HG02623 (cell line): Measurements from ENCODE around the gene C15orf39.

Experiments
- ATAC-seq: cut with Tn5 transposase; IDR thresholded peaks from one replicate; pipeline ENCODE4 v1.9.1; 2021; ENCODE audit warnings: moderate library complexity; ENCODE audit not compliant: unreplicated experiment

Gene C15orf39

GRCh38 chr15:75195122-75195765 lies 6.4 kb upstream of the C15orf39 start:
- no peak for ATAC-seq

GRCh38 chr15:75195766-75196241 lies 5.9 kb upstream of the C15orf39 start:
- ATAC-seq, result no peak

GRCh38 chr15:75197062-75197630 lies 4.5 kb upstream of the C15orf39 start:
- no peak for ATAC-seq

GRCh38 chr15:75198560-75199356 lies 2.9 kb upstream of the C15orf39 start:
- no peak for ATAC-seq

GRCh38 chr15:75199357-75199940 lies 2.2 kb upstream of the C15orf39 start:
- ATAC-seq, result no peak

GRCh38 chr15:75200391-75200764 lies 1.3 kb upstream of the C15orf39 start:
- ATAC-seq, result no peak

GRCh38 chr15:75200765-75201615 lies 692 bp upstream of the C15orf39 start:
- ATAC-seq, result no peak

GRCh38 chr15:75202251-75203016 lies 752 bp downstream of the C15orf39 start:
- peak; percentile 30 for ATAC-seq

GRCh38 chr15:75203017-75203907 lies 1.6 kb downstream of the C15orf39 start:
- ATAC-seq, result no peak

GRCh38 chr15:75203908-75204263 lies 2.2 kb downstream of the C15orf39 start:
- no peak for ATAC-seq

- peak; percentile 27 for ATAC-seq
Observed at GRCh38 chr15:75204340-75205063, 2.8 kb downstream of the C15orf39 start.

GRCh38 chr15:75205064-75205395 lies 3.3 kb downstream of the C15orf39 start:
- ATAC-seq, result no peak

GRCh38 chr15:75206006-75206405 lies 4.3 kb downstream of the C15orf39 start:
- ATAC-seq, result no peak

GRCh38 chr15:75206803-75207617 lies 5.3 kb downstream of the C15orf39 start:
- ATAC-seq, result no peak

- ATAC-seq, result no peak
Observed at GRCh38 chr15:75207618-75208500, 6.2 kb downstream of the C15orf39 start.

GRCh38 chr15:75208501-75209288 lies 7.0 kb downstream of the C15orf39 start:
- no peak for ATAC-seq
